NCI-H2227 (cell line): Measurements from ENCODE around the gene CERS1.

Source experiments
- DNase-seq: peaks from one replicate; lab custom pipeline; 2025; ENCODE audit not compliant: unreplicated experiment; lab: John Stamatoyannopoulos, UW

Gene CERS1

GRCh38 chr19:18899624-18900560 is 3.9 kb upstream of the CERS1 start:
- no peak for DNase-seq

DNA sequence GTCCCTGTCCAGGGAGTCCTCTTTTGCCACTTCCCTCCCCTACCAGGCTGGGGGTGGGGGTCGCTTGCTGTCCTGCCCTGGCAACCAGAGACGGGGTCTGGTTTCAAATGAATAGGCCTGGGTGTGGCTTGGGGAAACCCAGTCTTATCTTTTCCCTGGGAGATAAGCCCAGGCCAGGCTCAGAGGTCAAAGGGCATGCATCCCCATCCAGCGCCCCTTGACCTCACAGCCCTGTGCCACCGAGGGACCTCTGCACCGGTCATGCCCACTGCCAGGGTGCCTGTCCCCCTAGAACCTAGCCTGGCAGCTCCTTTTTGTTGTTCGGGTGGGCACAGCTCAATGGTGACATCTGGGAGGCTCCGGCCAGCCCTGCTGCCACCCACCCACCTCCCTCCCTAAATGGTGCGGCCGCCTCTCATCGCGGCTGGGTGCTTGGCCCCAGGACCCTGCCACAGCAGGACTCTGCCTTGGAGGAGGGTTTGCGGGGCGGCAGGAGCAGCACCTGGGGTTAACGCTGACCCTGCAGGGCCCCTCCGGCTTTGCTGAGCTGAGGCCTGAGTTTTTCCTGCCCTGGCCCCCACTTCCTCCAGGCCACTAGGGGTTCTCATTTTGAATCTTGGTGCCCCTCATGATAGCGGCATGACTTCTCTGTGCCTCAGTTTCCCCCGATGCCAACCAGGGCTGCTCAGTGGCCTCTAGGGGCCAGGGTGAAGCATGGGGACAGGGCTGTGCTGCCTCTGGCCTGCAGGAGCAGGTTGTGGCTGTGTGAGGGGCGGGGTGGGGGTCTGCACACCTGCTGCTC is 2.9 kb upstream of the CERS1 start:
- no peak for DNase-seq

DNA sequence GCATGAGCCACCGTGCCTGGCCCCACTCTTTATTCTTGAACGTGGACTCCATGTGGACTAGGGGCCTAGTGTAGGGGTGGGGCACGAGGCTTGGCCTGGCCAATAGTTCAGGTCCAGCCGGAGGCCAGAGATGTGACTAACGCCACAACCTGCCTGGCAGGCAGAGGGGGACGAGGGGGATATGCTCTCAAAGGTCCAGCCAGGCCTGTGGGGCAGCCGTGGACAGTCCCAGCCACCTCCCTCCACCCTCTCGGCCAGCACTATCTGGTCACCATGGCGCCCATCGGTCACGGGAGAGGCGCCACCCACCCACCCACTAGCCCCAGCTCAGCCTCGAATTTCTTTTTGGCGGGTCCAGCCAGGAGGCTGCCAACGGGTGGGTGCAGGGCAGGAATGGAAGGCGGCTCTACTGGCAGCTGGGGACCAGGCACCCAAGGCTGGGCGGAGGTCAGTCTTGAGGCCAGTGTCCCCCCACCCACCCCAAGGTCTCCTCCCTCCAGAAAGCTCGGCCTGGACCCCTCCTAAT is 2.2 kb upstream of the CERS1 start:
- no peak for DNase-seq

DNA sequence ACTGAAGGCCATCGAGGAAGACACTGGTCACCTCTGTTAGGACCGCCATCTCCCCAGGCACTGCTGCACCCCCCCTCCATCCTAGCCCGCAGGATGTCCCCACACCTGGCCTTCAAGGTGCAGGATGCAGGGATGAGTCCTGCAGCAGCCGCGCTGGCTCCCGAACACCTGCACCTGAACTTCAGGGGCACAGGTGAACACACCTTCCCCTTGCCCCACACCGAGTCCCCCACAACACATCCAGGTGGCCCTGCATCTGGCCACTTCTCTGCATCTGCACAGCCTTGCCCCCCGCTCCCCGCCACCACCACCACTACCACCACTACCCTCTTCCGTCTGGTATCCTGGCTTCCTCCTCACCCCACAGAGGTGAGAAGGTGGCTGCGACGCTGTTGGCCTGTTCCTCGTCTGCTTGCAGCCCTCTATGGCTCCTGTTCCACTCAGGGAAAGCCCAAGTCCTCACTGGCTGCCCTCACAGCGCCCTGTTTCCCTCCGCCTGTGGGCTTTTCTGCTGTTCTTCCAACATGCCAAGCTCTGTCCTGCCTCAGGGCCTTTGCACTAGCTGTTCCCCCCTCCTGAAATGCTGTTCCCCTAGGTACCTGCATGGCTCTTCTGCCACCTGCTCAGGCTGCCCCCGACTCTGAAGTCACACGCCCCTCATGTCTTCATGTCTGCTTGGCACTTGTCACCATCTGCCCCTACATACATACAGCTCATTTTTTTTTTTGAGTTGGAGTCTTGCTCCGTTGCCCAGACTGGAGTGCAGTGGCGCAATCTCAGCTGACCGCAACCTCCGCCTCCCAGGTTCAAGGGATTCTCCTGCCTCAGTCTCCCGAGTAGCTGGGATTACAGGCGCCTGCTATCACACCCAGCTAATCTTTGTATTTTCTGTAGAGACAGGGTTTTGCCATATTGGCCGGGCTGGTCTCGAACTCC is 1.4 kb upstream of the CERS1 start:
- DNase-seq, result no peak

DNA sequence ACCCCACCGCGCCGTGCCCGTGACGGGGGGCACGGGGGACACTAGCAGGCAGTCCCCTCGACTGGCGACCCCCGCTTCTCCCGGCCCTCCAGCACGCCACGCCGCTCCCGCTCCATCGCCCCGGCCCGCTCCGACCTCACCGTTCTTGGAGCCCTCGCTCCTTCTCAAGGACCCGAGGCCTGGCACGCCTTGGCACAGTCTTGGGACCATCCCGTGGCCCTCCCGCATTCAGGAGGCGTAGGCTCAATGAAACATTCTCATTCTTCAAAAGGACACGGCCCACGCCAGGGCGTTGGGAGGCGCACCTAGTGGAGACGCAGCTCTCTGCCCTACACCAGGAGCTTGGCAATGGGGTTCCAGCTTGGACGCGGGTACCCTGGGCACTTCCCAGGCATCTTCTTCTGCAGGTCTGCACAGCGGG is 473 bp upstream of the CERS1 start:
- DNase-seq, result peak; percentile 28

- peak; percentile 56 for DNase-seq
Observed at GRCh38 chr19:18895038-18895823, 727 bp downstream of the CERS1 start.

GRCh38 chr19:18894254-18895037 is 1.5 kb downstream of the CERS1 start:
- DNase-seq, result peak; percentile 89

DNA sequence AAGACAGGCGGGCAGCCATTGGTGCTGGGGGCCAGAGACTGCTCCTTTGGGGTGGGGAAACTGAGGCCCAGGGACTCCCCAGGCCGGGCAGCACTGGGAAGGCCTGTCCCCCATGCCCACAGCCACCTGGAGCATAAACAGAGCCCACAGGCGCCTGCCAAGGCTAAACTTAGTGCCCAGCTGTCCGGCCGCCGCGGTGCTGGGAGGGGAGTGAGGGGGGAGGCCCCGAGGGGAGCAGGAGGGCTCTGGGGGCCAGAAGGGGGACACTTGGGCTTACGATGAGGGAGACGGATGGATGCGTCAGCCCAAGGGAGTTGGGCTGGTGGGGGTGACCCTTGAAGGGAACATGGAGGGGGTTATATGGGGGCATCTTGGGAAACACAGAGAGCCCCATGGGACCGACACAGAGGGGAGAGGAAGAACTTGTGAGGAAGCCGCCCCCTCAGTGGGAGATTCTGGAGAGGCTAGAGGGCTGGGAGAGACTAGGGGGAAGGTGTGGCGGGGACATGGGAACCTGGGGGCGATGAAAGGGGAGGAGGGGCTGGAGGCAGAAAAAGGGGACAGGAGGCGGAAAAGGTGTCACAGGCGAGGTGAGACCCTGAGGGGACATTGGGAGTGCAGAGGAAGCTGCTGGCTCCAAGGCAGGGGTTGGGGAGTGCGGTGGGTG is 2.2 kb downstream of the CERS1 start:
- no peak for DNase-seq

GRCh38 chr19:18889949-18890745 is 5.8 kb downstream of the CERS1 start:
- no peak for DNase-seq

- no peak for DNase-seq
Observed at GRCh38 chr19:18886972-18887371, 9.0 kb downstream of the CERS1 start.

DNA sequence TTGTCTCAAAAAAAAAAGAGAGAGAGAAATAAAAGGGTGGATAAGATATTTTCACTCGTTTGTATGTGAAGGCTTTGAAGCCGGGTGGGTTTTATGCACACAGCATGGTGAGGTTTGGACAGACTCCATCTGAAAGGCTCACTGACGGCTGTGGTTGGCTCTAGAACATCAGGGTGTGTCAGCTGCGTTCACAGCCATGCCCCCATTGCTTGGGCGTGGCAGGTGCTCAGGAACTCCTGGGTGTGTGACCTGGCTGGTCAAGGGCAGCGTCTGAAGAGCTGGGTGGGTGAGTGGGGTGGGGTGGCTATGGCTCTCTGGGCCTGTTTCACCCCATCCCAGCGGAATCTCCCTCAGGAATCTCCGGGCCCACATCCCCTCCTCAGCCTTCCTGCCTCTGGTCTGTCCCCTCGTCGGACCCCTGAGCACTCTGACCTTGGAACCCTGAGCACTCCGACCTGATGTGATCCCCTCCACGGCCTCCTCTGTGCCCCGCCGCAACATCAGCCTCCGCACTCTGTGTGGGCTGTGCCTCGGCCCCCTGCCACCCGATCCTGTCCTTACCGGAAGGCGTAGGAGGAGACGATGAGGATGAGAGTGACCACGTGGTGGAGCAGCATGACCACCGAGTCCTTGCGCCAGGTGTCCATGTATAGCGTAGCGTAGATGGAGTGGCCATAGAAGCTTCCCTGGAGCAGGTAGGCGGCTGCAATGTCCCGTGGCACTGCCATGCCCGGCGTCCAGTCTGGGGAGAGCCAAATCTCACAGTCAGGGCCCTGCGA is 12.2 kb downstream of the CERS1 start:
- no peak for DNase-seq

DNA sequence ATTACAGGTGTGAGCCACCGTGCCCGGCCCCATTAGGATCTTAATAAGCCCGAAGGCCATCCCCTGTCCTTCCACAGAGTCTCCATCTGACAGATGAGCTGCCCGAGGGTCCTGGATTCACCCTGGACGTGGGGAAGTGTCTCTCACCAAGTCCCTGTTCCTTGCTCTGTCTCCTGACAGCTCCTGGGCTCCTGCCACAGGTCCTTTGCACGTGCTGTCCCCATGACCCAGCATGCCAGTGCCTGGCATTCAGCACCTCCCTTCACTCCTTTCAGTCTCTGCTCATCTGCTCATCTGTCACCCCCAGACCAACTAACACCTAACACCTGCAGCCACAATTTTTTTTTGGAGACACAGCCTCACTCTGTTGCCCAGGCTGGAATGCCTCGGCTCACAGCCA is 14.5 kb downstream of the CERS1 start:
- DNase-seq, result no peak

GRCh38 chr19:18879579-18880373 is 16.2 kb downstream of the CERS1 start:
- no peak for DNase-seq

GRCh38 chr19:18878858-18879578 is 16.9 kb downstream of the CERS1 start:
- no peak for DNase-seq

- no peak for DNase-seq
Observed at GRCh38 chr19:18878058-18878797, 17.7 kb downstream of the CERS1 start.
